K562 (cell line): ENCODE results near the gene CACNB2. TPM values are rescaled to one million over a fixed set of nuclear protein-coding genes. Genes with fewer than 3 reads are reported as not detected.
"Not testable (repeated sequence)": the region's sequence is repeated elsewhere in the genome, so short reads cannot be mapped to it uniquely, and the experiment has no call there.

ENCODE experiments used
- ATAC-seq: fragments of 200-7000 bp; cut with Tn5 transposase; 3 replicates; pipeline ENCODE4 v1.9.1; 2020; ENCODE audit warnings: moderate library complexity
- BruUV-seq: library from RNA; stranded (reverse); fragments of 400-500 nt; replicated peaks from 2 replicates; lab custom pipeline; 2021; lab: Mats Ljungman, UMichigan
- CTCF ChIA-PET: fragments of 300-600 bp; formaldehyde crosslinking; extraction: SDS; loops from one replicate; lab custom pipeline; 2021; ENCODE audit warnings: low intra/inter-chr PET ratio; lab: Yijun Ruan, JAX
- POLR2A ChIA-PET: fragments of 300-600, 350-650 bp; sonication (Branson Sonifier 250); formaldehyde crosslinking; extraction: SDS; loops from one replicate; lab custom pipeline; 2021; ENCODE audit warnings: antibody characterized with exemption, inconsistent platforms; lab: Yijun Ruan, JAX
- DNase-seq, 4 experiments: peaks; one replicate each; pipeline versions ENCODE4 v3.0.0 to v3.0.0-alpha.2; 2011 to 2018; ENCODE audit warnings: low spot score in 3 of 4, mixed read lengths in 3 of 4; ENCODE audit errors: extremely low read depth in 1 of 4
- FAIRE-seq: peaks from 2 replicates; lab custom pipeline; 2011; peaks lifted over from hg19 to GRCh38; lab: Jason Lieb, UNC
- H2AFZ ChIP-seq: 2 replicates; pipeline ENCODE4 v1.6.0; 2011; ENCODE audit warnings: low read depth, low read length, control low read depth, inconsistent platforms
- H3K27ac ChIP-seq: fragments of 200-600 bp; 3 replicates; pipeline ENCODE4 v1.8.0; 2011; ENCODE audit warnings: low read depth, mild to moderate bottlenecking, control low read depth, inconsistent platforms, low read length, moderate library complexity, mixed read lengths; ENCODE audit errors: extremely low read depth
- H3K27me3 ChIP-seq, 2 experiments: fragments of 300-600 bp in 1 of 2; 2 replicates in 1 of 2; 3 replicates in 1 of 2; pipeline versions ENCODE4 v1.6.0 to v1.8.0; 2011; ENCODE audit warnings: inconsistent platforms in 2 of 2, low read length in 2 of 2, mild to moderate bottlenecking in 1 of 2, mixed read lengths in 1 of 2, moderate library complexity in 1 of 2; ENCODE audit not compliant: control insufficient read depth in 2 of 2, insufficient read depth in 2 of 2
- H3K36me3 ChIP-seq: fragments of 300-600 bp; 3 replicates; pipeline ENCODE4 v1.8.0; 2011; ENCODE audit warnings: mild to moderate bottlenecking, low read length, inconsistent platforms; ENCODE audit not compliant: control insufficient read depth, insufficient read depth
- H3K4me1 ChIP-seq, 2 experiments: fragments of 200-600 bp in 1 of 2; replicated peaks in 1 of 2; 2 replicates in 1 of 2; 3 replicates in 1 of 2; pipeline versions ENCODE4 v1.5.1 to v1.8.0; 2011; ENCODE audit warnings: inconsistent platforms in 2 of 2, low read length in 2 of 2, mild to moderate bottlenecking in 1 of 2, mixed read lengths in 1 of 2, moderate library complexity in 1 of 2; ENCODE audit not compliant: control insufficient read depth in 2 of 2, insufficient read depth in 2 of 2
- H3K4me2 ChIP-seq: 2 replicates; pipeline ENCODE4 v1.6.1; 2011; ENCODE audit warnings: low read length, control low read depth, inconsistent platforms, mixed read lengths; ENCODE audit not compliant: insufficient read depth
- H3K4me3 ChIP-seq: fragments of 200-600 bp; sonication (generic), shearing (Covaris generic); 2 replicates; pipeline ENCODE4 v1.5.1; 2016; ENCODE audit warnings: control low read depth, inconsistent platforms
- H3K79me2 ChIP-seq: fragments of 200-600 bp; 3 replicates; pipeline ENCODE4 v1.8.0; 2011; ENCODE audit warnings: low read length, inconsistent platforms; ENCODE audit not compliant: control insufficient read depth, insufficient read depth
- H3K9ac ChIP-seq, 2 experiments: 2 replicates each; pipeline versions ENCODE4 v1.6.0 to v1.6.1; 2011; ENCODE audit warnings: low read depth in 2 of 2, low read length in 2 of 2, control low read depth in 1 of 2, inconsistent platforms in 1 of 2, mild to moderate bottlenecking in 1 of 2, mixed read lengths in 1 of 2; ENCODE audit not compliant: insufficient read depth in 1 of 2
- H3K9me1 ChIP-seq: one replicate; pipeline ENCODE4 v1.6.0; 2011; ENCODE audit warnings: inconsistent platforms, mild to moderate bottlenecking, low read length, moderate library complexity; ENCODE audit not compliant: control insufficient read depth, insufficient read depth
- H3K9me3 ChIP-seq: replicated peaks from 2 replicates; pipeline ENCODE4 v1.5.1; 2011; ENCODE audit warnings: low read depth, low read length, inconsistent platforms; ENCODE audit not compliant: control insufficient read depth, insufficient read depth
- H4K20me1 ChIP-seq: replicated peaks from 2 replicates; pipeline ENCODE4 v1.6.1; 2011; ENCODE audit warnings: low read length, inconsistent platforms, mixed read lengths; ENCODE audit not compliant: control insufficient read depth, insufficient read depth
- CC2D1A ChIP-seq: fragments of 450-650 bp; IDR thresholded peaks from 2 replicates; pipeline ENCODE4 v1.6.1; 2017; ENCODE audit warnings: mild to moderate bottlenecking
- NFYB ChIP-seq: IDR thresholded peaks from 2 replicates; pipeline ENCODE4 v1.6.1; 2011; ENCODE audit warnings: mild to moderate bottlenecking, moderate library complexity; ENCODE audit not compliant: insufficient read length; ENCODE audit errors: extremely low read depth
- RBM25 ChIP-seq: fragments of 200-400 bp; formaldehyde crosslinking; IDR thresholded peaks from 2 replicates; pipeline ENCODE4 v1.6.1; 2018; ENCODE audit warnings: low read length, low read depth, moderate library complexity; ENCODE audit not compliant: severe bottlenecking
- ZBTB33 ChIP-seq: sonication (generic); formaldehyde crosslinking; IDR thresholded peaks from 2 replicates; pipeline ENCODE4 v1.8.1; 2023; ENCODE audit warnings: mild to moderate bottlenecking, missing genetic modification reagents
- WGBS: fragments of 100-300 bp; shearing (Covaris generic); methylation state at CpG from one replicate; pipeline ENCODE4 v1.1.6; 2016; ENCODE audit warnings: low coverage, mixed read lengths; ENCODE audit not compliant: insufficient coverage; ENCODE audit errors: missing lambda C conversion rate; 5-methylcytosine and 5-hydroxymethylcytosine counted together
- in situ Hi-C: fragments of 300-500 bp; cut with MboI; formaldehyde crosslinking; loops from 4 replicates; pipeline ENCODE4 v1.15.0; 2018; ENCODE audit warnings: inconsistent platforms, mixed read lengths
- intact Hi-C: fragments of 100-400 bp; cut with micrococcal nuclease; formaldehyde crosslinking; loops from 2 replicates; pipeline ENCODE4 v1.14.2; 2022
- polyA plus RNA-seq, 8 experiments: library from polyadenylated mRNA; depleted of rRNA in 4 of 8; stranded (reverse) in 5 of 8; unstranded in 3 of 8; fragments of >200 nt; fragmentation: Nextera tagmentation in 2 of 8; fragmentation: Illumina TruSeq in 1 of 8; extraction: Ambion mirVana in 2 of 8; extraction: Trizol in 1 of 8; gene quantifications; 2 replicates each; pipeline versions ENCODE4 v1.2.1 to v1.2.3, GENCODE V29; 2011 to 2014; ENCODE audit warnings: inconsistent platforms in 1 of 8, missing spikeins in 1 of 8
- total RNA-seq, 7 experiments: library from RNA; depleted of rRNA in 6 of 7; stranded (reverse); fragments of >200 nt in 6 of 7; fragmentation: Illumina TruSeq in 2 of 7; extraction: Trizol in 2 of 7; gene quantifications; 2 replicates each; pipeline versions ENCODE4 v1.2.1 to v1.2.3, GENCODE V29; 2011 to 2021; ENCODE audit warnings: low replicate concordance in 1 of 7

CACNB2 gene
- total and polyA plus RNA-seq, 9 of the 15 experiments (the other 6 are each of a cell fraction or from before 2014, with no cell fraction given): 1.8 to 2.2 TPM; not detected in 7

- TF ChIP-seq CC2D1A (0 out of 2 replicates have a peak, but pooled peaks have one; percentile 44), NFYB (peak; percentile 74), RBM25 (peak; percentile 26), ZBTB33 (CRISPR knock-in tag) (peak; percentile 36; the same call in 1 of the 2 replicates)
- H3K27ac ChIP-seq, H3K27me3 ChIP-seq, POLR2A ChIA-PET, H4K20me1 ChIP-seq, H3K9me1 ChIP-seq, H3K4me3 ChIP-seq, FAIRE-seq, in situ Hi-C loops, BruUV-seq, ATAC-seq, H3K9ac ChIP-seq, H3K79me2 ChIP-seq, H3K9me3 ChIP-seq, H3K4me2 ChIP-seq, H2AFZ ChIP-seq, intact Hi-C loops, DNase-seq: not testable (repeated sequence)
- peaks cover 5 to 25% of the 10 kb centered on the region in 2 experiments; a peak in 4 of 5 replicates for H3K4me1 ChIP-seq
- CTCF ChIA-PET: interaction anchor here (0.6 kb wide), 1 partner anchor 256 kb away, joined by 8 read pairs; no protein-coding TSS in a partner anchor
- 91% methylated on average over 8 of the region's 10 CpGs for WGBS
- peaks cover 34% of the 10 kb centered on the region for H3K36me3 ChIP-seq
These were observed 446.4 kb downstream of the CACNB2 start for GRCh38 chr10:18586637-18587036.

DNA sequence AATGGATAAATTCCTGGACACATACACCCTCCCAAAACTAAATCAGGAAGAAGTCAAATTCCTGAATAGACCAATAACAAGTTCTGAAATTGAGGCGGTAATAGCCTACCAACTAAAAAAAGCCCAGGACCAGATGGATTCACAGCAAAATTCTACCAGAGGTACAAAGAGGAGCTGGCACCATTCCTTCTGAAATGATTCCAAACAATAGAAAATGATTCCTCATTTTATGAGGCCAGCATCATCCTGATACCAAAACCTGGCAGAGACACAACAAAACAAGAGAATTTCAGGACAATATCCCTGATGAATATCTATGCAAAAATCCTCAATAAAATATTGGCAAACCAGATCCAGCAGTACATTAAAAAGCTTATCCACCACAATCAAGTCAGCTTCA, 450.9 kb downstream of the CACNB2 start:
- BruUV-seq, H2AFZ ChIP-seq, CTCF ChIA-PET, H3K79me2 ChIP-seq, FAIRE-seq, H4K20me1 ChIP-seq, POLR2A ChIA-PET, H3K4me2 ChIP-seq, intact Hi-C loops, H3K27me3 ChIP-seq, ATAC-seq, in situ Hi-C loops, H3K4me1 ChIP-seq, H3K9ac ChIP-seq, H3K9me3 ChIP-seq, H3K27ac ChIP-seq, H3K9me1 ChIP-seq, H3K4me3 ChIP-seq, DNase-seq: not testable (repeated sequence)
- H3K36me3 ChIP-seq: peaks cover 34% of the 10 kb centered on the region
- 100% methylated on average over 1 of the region's 1 CpG for whole genome bisulfite sequencing

Other genes starting within 250 kb of the CACNB2 start
- gene SLC39A12, start 188.5 kb upstream of the CACNB2 start, total RNA-seq (2014; rRNA removed): not detected in 2 replicates
- gene SLC39A12, start 188.5 kb upstream of the CACNB2 start, total RNA-seq (2014; rRNA removed; fragmentation: Illumina TruSeq; extraction: Trizol): not detected in 2 replicates
- gene SLC39A12, start 188.5 kb upstream of the CACNB2 start, total RNA-seq (2015; rRNA removed; fragmentation: Illumina TruSeq; extraction: Trizol): not detected in 2 replicates
- not detected in 2 replicates for gene SLC39A12, start 188.5 kb upstream of the CACNB2 start, total RNA-seq (2021)
- gene SLC39A12, start 188.5 kb upstream of the CACNB2 start, polyA plus RNA-seq (2011; rRNA removed): not detected in 2 replicates
- gene SLC39A12, start 188.5 kb upstream of the CACNB2 start, polyA plus RNA-seq (2014; fragmentation: Illumina TruSeq; extraction: Trizol): not detected in 2 replicates
- gene SLC39A12, start 188.5 kb upstream of the CACNB2 start, polyA plus RNA-seq (2014; fragmentation: Nextera tagmentation; extraction: Ambion mirVana): not detected
- not detected in 2 replicates for gene SLC39A12, start 188.5 kb upstream of the CACNB2 start, polyA plus RNA-seq (2014; rRNA removed)